CD4-positive, alpha-beta T cell treated with Interferon alpha-2 for 1 hour (primary cell): ENCODE results near the gene AK3.

Experiments
- DNase-seq, 2 donors: peaks; one replicate each; pipeline ENCODE4 v3.0.0-alpha.2; 2020 to 2022

Gene AK3

DNA sequence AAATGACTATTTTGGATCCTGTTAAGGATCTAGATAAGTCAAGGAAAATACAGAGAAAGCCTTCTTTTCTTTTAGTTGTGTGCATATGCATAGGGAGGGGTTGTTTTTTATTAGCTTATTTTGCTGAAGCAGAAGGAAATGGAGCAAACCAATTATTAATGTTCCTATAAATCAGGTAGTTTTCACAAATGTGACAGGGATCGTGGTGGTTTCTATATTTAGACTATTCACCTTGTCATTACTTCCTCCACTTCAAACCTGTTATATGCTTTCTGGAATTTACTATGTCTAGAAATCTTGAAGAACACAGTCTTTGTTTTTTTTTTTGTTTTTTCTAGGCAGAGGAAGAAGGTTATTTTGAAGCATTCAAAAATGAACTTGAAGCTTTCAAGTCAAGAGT is 39.5 kb downstream of the AK3 start:
- DNase-seq = no peak

DNA sequence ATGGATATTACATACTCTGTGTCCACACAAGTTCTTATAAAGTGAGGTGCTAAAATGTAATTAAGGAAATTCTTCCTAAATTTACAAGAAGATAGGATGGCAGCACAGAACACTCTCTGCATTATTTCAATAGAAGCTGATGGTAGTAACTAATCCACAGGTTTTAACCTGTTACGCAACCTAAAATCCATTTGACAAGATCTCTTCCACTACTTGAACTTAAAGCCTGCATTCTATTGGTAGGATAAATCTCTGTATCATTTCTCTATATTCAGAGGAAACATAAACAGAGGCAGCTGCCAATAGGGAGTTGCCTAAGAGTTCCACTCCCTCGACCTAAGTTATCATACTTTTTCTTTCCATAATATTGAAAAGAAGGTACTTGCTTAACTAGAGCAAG is 40.1 kb downstream of the AK3 start:
- no peak for DNase-seq

DNA sequence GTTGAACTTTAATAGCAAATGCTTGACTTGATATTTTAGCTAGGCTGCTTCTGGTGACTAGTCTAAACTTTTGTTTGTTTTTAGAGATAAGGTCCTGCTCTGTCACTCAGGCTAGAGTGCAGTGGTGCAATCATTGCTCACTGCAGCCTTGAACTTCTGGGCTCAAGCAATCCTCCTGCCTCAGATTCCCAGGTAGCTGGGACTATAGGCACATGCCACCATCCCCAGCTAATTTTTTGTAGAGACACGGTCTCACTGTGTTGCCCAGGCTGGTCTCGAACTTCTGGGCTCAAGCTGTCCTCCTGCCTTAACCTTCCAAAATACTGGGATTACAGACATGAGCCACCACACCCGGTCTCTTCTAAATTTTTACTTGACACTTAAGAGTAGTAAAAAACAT is 40.9 kb downstream of the AK3 start:
- DNase-seq = no peak

DNA sequence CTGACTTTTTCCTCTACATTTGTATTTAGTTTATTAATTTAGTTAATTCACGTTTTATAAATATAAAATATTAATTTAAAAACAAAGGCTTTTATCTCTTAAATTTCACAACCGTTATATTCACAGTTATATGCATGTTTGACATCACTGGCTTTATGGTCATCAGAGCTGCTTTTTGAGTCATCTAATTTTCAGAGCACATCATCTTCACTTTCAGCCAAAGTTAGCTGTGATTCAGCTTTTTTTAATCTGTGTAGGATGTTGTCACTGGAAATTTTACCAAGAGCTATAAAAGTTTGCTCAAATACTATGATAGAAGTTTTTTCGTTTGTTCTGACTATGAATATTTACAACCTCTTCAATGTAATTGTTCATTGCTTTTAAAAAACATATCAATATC is 49.2 kb downstream of the AK3 start:
- no peak for DNase-seq

DNA sequence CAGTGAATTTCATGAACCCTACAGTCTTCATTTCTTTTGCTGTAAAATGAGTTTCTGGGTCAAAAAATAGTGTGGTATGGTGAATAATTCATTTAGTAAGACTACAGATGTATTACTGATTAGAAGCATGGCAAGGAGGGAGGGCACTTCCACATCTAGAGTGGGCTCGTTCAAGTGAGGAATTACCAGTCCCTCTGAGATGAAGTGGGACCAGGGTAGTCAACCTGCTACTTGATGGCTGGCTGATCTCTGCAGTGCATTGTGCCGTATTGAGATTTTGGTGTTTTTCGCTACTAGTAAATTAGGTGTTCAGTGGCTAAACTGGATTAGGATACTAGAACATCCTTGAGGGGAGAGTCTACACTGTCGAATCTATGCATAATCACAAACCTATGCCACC is 50.9 kb downstream of the AK3 start:
- DNase-seq = no peak

DNA sequence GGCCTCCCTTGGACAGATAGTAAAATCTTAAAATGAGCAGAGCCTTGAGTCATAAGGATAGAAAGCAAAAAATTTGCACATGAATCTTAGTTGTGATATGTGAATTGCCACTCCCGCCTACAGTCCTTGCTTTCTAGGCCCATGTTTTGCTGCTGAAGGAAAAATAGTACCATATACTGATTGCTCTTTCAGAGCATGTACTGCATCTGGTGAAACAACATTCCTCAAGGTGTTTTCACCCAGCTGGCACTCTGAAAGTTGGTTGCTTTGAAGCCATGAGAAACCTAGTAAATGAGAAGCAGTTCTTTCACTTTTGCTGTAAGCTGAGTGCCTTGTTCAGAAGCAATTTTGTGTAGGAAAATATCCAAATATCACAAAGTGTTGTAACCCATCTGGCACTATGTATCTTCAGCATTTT is 51.3 kb downstream of the AK3 start:
- DNase-seq = no peak

DNA sequence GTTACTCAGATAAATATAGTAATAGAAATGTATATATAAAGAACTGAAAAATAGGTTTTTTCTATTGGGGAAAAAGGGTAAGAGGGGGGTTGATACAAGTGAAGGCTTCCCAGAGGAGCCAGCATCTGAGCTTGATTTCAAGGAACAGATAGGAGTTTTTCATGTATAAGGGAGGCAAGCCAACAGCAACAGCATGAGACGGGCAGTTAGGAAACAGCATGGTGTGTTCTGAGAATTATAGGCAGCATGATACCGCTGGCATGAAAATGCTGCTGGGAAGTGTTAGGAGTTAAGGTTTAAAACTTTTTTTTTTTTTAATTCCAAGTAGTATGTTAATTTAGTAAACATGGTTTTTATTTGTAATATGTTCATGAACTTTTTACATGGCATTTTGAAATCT is 52.0 kb downstream of the AK3 start:
- no peak for DNase-seq

DNA sequence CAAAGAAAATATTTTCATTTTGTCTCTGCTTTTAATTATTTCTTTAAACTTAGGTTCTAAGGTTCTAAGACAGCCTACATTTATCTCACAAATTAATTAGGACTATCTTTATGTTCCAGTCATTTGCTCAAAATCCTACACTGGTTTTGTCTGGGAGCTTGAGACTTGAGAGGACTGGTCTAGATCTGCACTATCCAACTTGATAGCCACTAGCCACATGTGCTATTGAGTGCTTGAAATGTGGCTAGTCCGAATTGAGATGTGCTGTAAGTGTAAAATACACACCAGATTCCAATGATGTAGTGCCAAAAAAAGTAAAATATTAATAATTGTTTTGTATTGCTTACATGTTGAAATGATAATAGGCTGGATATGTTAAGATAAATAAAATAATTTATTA is 54.4 kb downstream of the AK3 start:
- no peak for DNase-seq

DNA sequence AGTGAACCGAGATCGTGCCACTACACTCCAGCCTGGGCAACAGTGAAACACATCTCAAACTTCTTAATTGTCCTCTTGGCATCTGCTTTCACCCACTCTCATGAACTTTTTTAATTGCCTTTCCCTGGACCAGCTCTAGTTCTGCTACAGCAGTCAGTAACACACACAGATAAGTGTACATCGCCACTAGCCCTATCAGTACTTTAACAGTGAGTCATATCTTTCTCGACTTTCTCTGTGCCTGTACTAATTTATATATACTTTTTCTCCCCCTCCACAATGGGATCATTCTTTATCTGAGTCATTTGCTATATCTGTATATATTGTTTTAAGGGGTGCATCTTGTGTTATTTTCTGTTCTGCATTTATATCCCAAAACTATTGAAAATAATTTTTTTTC is 54.9 kb downstream of the AK3 start:
- DNase-seq = no peak

DNA sequence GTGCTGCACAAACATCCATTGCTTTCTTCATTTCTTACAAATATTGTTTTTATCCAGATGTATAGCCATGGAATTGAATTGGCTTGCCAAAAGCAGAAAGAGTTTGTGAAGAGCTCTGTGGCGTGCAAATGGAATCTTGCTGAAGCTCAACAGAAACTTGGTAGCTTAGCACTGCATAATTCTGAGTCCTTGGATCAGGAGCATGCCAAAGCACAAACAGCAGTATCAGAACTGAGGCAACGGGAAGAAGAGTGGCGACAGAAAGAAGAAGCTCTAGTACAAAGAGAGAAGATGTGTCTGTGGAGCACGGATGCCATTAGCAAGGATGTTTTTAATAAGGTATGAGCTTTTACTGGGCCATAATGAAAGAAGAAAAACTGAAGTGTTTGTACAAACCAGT is 56.2 kb downstream of the AK3 start:
- no peak for DNase-seq

DNA sequence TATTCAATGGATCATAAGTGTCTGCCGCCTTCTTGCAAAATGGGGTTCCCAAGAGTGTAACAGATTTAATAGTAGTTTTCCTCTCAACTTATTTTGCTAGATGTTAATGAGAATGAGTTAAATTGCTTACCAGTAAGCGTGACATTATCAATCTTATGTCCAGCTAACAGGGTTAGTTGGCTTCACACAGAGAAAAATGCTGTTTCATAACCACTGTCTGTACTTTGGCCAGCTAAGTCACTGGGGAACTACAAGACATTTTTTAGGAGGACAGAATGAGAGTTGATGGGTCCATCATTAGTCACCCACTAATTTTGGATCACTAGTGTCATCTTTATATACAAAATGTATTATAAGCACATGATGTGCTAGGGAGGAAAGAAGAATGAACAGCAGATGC is 60.3 kb downstream of the AK3 start:
- DNase-seq = no peak

DNA sequence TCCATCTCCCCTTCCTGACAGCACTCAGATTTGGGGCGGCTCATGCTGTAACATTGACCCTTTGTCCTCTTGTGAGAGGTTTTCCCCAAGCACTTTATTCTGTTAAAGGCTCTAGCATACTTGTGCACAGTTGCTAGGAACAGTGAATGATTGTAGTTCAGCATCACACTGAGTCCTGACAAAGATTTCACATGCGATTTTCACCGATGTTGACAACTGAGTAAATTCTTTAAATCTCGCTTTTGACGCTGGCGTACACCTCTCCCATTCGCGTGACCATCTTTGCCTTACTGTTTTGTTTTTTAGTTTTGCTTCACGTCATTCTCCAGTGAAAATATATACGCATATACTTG is 60.9 kb downstream of the AK3 start:
- no peak for DNase-seq

DNA sequence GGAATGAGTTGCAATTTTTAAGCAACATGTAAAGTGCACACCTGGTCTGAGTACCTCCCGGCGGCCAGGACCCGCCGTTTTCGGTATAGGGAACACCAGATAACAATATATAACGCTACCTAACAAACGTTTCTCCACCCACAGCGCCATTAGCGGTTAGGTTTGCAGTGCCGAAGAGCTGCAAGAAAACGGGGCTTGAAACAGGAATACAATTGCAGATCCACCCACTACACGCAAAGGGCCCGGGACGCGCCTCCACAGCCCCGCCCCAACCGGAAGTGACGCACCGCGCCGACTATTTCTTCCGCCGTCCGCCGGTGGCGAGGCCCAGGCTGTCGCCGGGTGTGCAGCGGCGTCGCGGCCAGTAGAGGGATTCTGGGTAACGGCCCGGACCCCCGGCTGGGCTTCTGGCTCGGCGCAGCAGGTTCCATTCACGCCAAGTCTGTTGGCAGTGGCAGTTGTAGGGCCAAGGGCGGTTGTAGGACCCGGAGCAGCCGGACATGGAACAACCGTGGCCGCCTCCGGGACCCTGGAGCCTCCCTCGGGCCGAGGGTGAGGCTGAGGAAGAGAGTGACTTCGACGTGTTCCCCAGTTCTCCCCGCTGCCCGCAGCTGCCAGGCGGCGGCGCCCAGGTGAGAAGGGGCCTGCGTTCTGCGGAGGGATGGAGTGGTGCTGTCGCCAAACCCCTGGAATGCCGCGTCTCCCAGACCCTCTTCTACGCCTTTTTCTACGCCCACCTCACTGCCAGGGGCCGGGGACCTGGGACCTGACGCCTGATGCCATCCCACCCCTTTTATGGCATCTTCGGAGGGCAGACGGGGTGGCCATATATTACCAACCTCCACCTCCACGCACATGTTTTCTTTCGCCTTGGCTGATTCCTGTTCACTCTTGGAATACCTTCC is 61.5 kb downstream of the AK3 start, which contains the start of gene CDC37L1:
Gene CDC37L1 (plus strand): TSS at position 302 of the 905 bp plus-strand sequence. CDS start 199 bp downstream, at position 501.
- peak; percentile 97 to 98 for DNase-seq

DNA sequence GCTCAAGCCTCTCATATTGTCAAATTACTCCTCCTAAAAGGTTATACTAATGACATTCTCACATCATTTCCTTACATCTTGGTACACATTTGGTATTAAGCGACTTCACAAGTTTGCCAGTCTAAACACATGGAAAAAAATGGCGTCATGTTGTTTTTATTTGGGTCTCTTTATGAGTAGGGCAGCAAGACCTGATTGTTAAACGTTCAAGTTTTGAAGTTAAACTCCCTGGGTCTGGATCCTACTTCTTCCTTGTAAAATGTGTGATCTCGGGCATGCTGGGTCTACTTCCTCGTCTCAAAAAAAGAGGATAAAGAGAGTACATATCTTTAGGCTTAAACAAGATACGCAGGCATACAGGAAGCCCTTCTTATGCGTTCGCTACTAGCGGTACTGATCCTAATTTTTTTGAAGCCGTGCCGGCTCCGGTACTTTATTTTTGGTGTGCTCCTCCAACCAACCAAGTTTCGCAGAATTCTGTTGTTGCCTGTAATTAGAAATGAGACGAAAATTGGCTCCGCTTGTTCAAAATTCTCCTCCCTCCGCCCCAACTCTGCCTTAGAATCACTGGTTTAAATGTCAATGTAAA is 62.2 kb downstream of the AK3 start:
- peak in 1 of 2 donors; percentile 53 for DNase-seq

DNA sequence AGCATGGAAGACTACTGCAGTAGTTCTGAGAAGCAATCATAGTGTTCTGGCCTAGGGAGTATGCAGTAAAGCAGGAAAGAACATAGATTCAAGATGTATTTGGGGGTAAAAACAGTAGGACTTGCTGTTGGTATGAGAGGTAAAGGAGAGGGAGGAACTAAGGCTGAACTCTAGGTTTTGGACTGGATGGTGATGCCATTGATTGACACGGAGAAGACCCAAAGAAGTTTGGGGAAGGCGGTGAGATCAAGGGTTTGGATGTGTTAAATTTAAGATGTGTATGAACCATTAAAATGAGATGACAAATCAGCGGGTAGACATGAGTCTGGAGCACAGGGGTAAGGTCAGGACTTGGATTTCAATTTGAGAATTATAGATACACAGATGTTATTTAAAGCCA is 63.6 kb downstream of the AK3 start:
- DNase-seq = no peak

DNA sequence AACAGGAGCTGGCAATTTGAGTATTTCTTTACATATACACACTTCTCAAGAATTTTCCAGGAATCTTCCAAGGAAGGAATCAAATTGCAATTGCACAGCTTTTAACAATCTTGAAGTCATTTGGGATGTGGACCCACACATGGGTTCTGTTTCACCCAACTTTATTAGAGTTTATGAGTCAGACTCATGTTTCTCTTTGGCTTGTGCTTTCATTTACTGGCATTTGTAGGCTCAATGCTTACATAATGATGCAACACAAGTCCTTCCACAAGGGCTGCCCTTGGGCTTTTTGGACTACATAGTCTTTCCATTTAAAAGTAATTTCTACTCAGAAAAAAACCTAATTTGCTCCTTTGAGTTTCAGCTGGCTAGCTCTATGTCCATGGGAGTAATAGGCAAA is 66.2 kb downstream of the AK3 start:
- no peak for DNase-seq

DNA sequence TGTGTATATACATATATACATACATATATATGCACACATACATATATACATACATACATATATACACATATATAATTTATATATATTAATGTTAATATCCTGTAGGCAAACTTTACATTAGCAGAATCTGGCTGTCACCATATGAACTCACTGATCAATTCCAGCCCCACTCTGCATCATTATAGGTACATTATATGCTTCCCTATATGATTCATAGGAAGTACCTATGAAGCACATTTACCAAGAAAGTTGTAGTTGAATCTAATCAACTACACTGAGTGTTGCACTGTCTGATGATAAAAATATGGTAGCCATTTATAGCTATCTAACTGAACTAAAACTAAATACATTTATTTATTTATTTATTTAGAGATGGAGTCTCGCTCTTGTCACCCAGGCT is 69.3 kb downstream of the AK3 start:
- DNase-seq = no peak

DNA sequence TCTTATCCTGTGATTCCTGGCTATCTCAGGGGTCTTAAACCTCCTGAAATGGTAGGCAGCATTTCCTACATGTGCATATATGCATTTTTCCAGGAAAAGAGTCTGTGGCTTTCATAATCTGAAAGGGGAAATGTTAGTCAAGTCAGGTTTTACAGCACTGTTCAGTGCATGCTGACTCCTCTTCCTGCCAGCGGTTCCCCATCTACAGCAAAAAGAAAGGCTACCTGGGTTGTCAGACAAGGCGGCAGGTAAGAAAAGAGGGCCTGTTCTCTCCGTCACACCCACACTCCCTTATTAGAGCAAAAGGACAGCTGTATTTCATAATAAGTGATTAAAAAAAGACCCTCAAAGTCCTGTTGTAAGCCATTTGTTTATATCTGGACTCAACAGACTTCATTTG is 70.4 kb downstream of the AK3 start:
- DNase-seq = no peak

DNA sequence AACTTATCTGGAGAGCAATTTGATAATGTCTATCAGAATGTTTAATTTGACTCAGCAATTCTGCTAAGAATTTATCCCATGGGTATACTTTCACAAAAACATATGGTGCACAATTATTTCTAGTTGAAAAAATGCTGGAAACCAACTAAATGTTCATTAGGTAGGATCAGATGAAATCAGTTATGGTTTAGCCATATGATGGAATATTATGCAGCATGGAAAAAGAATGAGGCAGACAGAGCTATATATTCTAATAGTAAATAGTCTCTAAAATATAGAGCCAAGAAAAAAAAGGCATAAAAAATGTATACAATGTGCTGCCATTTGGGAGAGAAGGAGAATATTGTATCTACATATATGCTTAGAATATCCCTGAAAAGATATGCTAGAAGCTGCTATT is 71.1 kb downstream of the AK3 start:
- DNase-seq = no peak

DNA sequence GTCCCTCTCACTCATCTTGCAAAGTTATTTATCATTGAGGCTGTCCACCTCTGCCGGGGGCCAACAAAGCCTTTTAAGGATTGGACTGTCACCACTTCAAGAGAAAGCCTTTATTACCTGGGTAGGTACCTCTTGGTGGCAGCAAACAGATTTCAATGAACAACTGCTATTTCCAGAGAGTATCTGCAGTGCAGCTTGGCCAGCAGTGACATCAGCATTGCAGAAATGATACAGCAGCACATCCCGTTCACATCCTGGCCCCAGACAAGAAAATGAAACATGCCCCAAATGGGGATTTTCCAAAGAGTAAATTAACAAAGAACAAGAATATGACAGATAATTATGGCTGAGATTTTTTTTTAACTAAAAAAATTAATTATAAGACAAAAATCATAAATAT is 72.4 kb downstream of the AK3 start:
- DNase-seq = no peak

DNA sequence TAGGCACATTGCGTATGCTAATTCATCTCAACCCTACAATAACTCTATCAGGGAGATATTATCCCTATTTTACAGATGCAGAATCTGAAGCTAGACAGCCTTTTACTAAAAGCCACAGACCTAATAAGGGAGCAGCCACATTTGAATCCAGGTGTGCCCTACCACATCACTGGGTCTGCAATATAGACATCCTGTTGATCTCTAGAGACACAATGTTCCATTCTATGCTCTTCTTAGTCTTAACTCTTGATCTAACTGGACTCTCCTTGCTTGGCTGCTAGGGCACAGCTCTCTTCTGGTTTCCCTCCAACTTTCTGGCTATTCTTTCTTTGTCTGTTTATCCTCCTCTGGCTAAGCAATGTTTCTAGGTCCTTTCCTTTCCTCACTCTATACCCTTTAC is 73.3 kb downstream of the AK3 start:
- peak in 1 of 2 donors; percentile 29 for DNase-seq

DNA sequence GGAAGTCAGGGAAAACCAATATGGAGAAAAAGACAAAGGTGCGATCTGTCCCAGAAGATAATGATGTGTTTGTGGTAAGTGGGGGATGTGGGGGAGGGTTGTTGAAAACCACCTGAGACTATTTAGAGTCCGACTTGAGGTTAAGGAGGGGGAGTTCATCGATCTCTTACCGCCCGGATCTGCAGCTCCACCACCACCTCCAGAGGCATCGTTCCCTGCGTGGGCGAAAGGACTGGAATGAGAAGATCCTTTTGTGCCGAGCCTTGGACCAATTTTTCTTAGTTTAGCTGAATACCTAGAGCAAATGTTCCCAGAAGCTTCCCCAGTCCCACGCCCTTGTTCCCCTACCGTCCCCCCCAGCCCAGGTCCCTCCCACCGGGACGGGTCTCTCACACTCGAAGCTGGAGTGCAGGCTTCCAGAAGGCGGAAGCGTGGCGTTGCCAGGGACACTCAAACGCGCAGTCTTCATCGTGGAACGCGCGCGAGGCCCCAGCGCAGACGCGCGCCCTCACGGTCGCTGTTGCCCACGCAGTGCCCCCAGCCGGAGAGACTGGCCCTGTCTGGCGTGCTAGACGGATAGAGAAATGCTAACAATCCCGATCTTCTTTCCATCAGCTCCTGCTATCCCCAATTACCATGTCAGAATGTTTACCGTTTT is 74.8 kb downstream of the AK3 start, which contains the start of gene SPATA6L:
Gene SPATA6L (minus strand): TSS at position 439 of the 658 bp plus-strand sequence. CDS start 230 bp downstream, at position 209.
- DNase-seq = peak; percentile 25 to 41

DNA sequence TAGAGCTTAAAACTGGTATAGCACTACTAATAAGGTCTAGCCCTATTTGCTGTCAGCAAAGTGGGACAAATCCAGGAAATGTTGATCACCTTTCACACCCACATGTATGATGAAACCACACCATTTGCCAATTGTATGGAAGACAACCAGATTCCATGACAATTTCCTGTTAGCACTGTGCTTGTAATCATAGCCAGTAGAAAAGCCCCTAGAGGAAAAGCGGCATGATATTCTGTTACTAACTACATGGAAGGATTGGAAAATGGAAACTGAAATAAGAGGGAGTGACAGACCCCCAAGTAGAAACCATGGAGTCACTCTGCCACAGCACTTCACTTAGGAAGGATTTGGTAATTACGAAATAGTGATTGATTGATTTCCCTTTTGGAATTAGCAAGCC is 75.6 kb downstream of the AK3 start:
- no peak for DNase-seq

DNA sequence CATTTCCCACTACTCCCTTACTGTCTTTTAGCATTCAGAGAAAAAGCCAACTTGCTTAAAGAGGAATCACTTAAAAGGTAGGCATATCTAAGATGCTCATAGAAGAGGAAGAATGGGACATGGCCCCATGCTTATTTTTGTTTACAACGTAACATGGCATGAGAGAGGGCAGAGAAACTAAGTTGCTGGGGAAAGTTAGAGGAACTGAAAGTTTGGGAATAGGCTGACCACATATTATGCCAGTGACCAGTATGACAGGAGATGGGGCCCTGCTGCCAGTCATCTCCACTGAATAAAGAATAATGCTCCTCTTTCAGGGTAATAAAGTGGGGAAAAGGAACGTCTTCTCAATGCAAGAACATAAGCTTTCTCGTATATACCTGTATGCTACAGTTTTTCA is 77.0 kb downstream of the AK3 start:
- DNase-seq = no peak
